Measurements from ENCODE around the gene TMTC3.
"Not testable (repeated sequence)": the region's sequence is repeated elsewhere in the genome, so short reads cannot be mapped to it uniquely, and the experiment has no call there.

Gene TMTC3

DNA sequence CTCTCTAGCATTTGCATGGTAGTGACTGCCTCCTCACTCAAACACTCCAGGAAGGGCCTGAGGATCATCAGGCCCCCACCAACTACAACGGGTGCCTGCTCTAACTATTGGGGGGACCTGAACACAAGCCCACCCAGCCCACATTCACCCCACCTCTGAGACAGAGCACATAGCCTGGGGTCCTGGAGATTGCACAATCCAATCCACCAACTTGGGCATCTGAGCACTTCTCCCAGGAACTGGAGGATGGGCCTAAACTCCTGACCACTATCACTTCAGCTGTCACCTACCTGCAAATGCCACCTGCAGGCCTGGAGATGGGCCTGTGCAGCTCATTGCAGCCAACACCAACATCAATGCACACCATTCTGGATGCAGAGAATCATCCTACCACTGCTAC, 66.6 kb downstream of the TMTC3 start:
- H3K27me3 ChIP-seq (ENCODE audit: insufficient read depth, poor library complexity, severe bottlenecking): no peaks in the 10 kb centered on the region
- no peak for TF ChIP-seq SPI1 (IDR thresholded peaks at IDR 0.05; ENCODE audit: borderline replicate concordance, low read depth)
- TF ChIP-seq, protein P1, sequence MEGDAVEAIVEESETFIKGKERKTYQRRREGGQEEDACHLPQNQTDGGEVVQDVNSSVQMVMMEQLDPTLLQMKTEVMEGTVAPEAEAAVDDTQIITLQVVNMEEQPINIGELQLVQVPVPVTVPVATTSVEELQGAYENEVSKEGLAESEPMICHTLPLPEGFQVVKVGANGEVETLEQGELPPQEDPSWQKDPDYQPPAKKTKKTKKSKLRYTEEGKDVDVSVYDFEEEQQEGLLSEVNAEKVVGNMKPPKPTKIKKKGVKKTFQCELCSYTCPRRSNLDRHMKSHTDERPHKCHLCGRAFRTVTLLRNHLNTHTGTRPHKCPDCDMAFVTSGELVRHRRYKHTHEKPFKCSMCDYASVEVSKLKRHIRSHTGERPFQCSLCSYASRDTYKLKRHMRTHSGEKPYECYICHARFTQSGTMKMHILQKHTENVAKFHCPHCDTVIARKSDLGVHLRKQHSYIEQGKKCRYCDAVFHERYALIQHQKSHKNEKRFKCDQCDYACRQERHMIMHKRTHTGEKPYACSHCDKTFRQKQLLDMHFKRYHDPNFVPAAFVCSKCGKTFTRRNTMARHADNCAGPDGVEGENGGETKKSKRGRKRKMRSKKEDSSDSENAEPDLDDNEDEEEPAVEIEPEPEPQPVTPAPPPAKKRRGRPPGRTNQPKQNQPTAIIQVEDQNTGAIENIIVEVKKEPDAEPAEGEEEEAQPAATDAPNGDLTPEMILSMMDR (IDR thresholded peaks at IDR 0.05; ENCODE audit: insufficient read depth, low read length): no peak
- TF ChIP-seq POLR2AphosphoS5 (IDR thresholded peaks at IDR 0.05; ENCODE audit: low read depth): no peak
- TF ChIP-seq, protein P2, sequence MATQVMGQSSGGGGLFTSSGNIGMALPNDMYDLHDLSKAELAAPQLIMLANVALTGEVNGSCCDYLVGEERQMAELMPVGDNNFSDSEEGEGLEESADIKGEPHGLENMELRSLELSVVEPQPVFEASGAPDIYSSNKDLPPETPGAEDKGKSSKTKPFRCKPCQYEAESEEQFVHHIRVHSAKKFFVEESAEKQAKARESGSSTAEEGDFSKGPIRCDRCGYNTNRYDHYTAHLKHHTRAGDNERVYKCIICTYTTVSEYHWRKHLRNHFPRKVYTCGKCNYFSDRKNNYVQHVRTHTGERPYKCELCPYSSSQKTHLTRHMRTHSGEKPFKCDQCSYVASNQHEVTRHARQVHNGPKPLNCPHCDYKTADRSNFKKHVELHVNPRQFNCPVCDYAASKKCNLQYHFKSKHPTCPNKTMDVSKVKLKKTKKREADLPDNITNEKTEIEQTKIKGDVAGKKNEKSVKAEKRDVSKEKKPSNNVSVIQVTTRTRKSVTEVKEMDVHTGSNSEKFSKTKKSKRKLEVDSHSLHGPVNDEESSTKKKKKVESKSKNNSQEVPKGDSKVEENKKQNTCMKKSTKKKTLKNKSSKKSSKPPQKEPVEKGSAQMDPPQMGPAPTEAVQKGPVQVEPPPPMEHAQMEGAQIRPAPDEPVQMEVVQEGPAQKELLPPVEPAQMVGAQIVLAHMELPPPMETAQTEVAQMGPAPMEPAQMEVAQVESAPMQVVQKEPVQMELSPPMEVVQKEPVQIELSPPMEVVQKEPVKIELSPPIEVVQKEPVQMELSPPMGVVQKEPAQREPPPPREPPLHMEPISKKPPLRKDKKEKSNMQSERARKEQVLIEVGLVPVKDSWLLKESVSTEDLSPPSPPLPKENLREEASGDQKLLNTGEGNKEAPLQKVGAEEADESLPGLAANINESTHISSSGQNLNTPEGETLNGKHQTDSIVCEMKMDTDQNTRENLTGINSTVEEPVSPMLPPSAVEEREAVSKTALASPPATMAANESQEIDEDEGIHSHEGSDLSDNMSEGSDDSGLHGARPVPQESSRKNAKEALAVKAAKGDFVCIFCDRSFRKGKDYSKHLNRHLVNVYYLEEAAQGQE (IDR thresholded peaks at IDR 0.05; ENCODE audit: insufficient replicate concordance, low read depth): no peak
- TF ChIP-seq GABPA (IDR thresholded peaks at IDR 0.05; ENCODE audit: low read depth): no peak
- no peak overlapping the region for H3K27ac ChIP-seq (replicated peaks)
- DNase-seq (ENCODE audit: low read depth in 1 of 2, low spot score in 1 of 2): no peak
- no peak overlapping the region for H3K4me3 ChIP-seq (replicated peaks; ENCODE audit: insufficient read depth, low read length)

DNA sequence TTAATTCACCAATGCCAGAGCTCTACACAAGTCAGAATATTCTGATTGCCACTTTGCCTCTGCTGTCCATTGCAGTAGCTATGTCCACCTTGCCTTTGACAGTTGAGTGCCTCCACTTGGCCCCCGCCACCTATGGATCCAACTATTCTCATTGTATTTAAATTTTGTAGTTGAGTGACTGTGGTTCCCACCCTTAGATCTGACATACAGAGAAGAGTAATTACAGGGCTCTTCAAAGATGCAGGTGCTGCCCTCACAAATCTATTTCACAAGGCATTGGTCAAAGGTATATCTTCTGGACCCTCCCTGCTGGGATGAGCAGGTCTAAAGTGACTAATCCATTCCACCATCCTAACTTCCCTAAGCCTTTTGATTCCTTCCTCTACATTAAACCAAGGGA, 68.2 kb downstream of the TMTC3 start:
- H3K27ac ChIP-seq (replicated peaks); DNase-seq (ENCODE audit: low read depth in 1 of 2, low spot score in 1 of 2); H3K27me3 ChIP-seq (ENCODE audit: insufficient read depth, poor library complexity, severe bottlenecking); H3K4me3 ChIP-seq (replicated peaks; ENCODE audit: insufficient read depth, low read length): not testable (repeated sequence)

DNA sequence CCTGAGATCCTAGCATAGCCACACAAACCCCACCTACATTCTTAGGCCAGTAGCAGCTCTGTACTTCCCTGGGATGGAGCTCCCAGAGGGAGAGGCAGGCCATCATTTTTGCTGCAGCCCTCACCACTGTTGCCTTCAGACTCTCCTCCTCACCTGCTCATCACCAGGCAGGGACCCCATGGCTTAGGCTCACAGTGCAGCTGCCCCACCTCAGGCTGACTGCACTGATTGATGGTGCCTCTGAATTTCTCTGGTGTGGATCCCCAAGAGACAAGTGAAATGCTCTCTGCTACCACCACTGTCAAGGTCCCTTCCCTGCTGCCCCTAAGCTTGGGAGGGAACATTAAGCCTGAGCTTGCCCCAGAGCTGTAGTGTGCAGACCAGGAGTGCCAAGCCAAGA, 76.2 kb downstream of the TMTC3 start:
- H3K27me3 ChIP-seq (ENCODE audit: insufficient read depth, poor library complexity, severe bottlenecking): no peaks in the 10 kb centered on the region
- no peak for TF ChIP-seq SPI1 (IDR thresholded peaks at IDR 0.05; ENCODE audit: borderline replicate concordance, low read depth)
- TF ChIP-seq, protein P1 (IDR thresholded peaks at IDR 0.05; ENCODE audit: insufficient read depth, low read length): no peak
- TF ChIP-seq GABPA (IDR thresholded peaks at IDR 0.05; ENCODE audit: low read depth): no peak
- TF ChIP-seq POLR2AphosphoS5 (IDR thresholded peaks at IDR 0.05; ENCODE audit: low read depth): no peak
- TF ChIP-seq, protein P2 (IDR thresholded peaks at IDR 0.05; ENCODE audit: insufficient replicate concordance, low read depth): no peak
- no peak for DNase-seq (ENCODE audit: low read depth in 1 of 2, low spot score in 1 of 2)
- no peak overlapping the region for H3K27ac ChIP-seq (replicated peaks)
- no peak overlapping the region for H3K4me3 ChIP-seq (replicated peaks; ENCODE audit: insufficient read depth, low read length)

DNA sequence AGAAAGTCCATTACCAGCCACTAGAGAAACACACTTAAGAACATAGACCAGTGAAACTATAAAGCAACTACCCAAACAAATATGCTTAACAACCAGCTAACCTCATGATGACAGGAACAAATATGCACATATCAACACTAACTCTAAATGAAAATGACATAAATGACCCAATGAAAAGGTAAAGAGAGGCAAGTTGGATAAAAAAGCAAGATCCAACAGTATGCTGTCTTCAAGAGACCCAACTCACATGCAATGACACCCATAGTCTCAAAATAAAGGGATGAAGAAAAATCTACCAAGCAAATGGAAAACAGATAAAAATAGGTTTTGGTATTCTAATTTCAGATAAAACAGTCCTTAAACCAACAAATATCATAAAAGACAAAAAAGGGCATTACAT, 77.8 kb downstream of the TMTC3 start:
- TF ChIP-seq SPI1 (IDR thresholded peaks at IDR 0.05; ENCODE audit: borderline replicate concordance, low read depth) (no peak), GABPA (IDR thresholded peaks at IDR 0.05; ENCODE audit: low read depth) (no peak), POLR2AphosphoS5 (IDR thresholded peaks at IDR 0.05; ENCODE audit: low read depth) (no peak)
- TF ChIP-seq, protein P1 (IDR thresholded peaks at IDR 0.05; ENCODE audit: insufficient read depth, low read length): no peak
- TF ChIP-seq, protein P2 (IDR thresholded peaks at IDR 0.05; ENCODE audit: insufficient replicate concordance, low read depth): no peak
- DNase-seq (ENCODE audit: low read depth in 1 of 2, low spot score in 1 of 2): no peak
- Histone ChIP-seq H3K4me3 (replicated peaks; ENCODE audit: insufficient read depth, low read length) (no peak overlapping the region), H3K27ac (replicated peaks) (no peak overlapping the region), H3K27me3 (ENCODE audit: insufficient read depth, poor library complexity, severe bottlenecking) (no peaks in the 10 kb centered on the region)

Measured in HL-60 (cell line).